B cell (primary cell): ENCODE data around the gene ACMSD. TPM values are rescaled to one million over a fixed set of nuclear protein-coding genes. Genes with fewer than 3 reads are reported as not detected.

ENCODE experiments used
- ATAC-seq: fragments of 200-7000 bp; cut with Tn5 transposase; one replicate; pipeline ENCODE4 v1.10.0; 2021; ENCODE audit warnings: low read depth, mild to moderate bottlenecking, moderate number of reproducible peaks, moderate library complexity
- CTCF ChIA-PET: fragments of 350-600 bp; sonication (Branson Sonifier 250); formaldehyde crosslinking; loops from one replicate; lab custom pipeline; 2021; ENCODE audit warnings: antibody characterized with exemption, inconsistent platforms; lab: Charles Lee
- POLR2A ChIA-PET: fragments of 350-600 bp; sonication (Branson Sonifier 250); formaldehyde crosslinking; loops from one replicate; lab custom pipeline; 2021; ENCODE audit warnings: antibody characterized with exemption; lab: Charles Lee
- DNase-seq: peaks from one replicate; pipeline ENCODE4 v3.0.0; 2013
- H2AFZ ChIP-seq: 2 replicates; pipeline ENCODE4 v1.6.1; 2012; ENCODE audit warnings: mild to moderate bottlenecking, low read depth, low read length; ENCODE audit not compliant: insufficient read depth, poor library complexity, severe bottlenecking
- H3K27ac ChIP-seq, 2 donors: 1 replicate in 1 of 2; 2 replicates in 1 of 2; pipeline ENCODE4 v1.5.1; 2012 to 2013; ENCODE audit warnings: low read length in 2 of 2, mild to moderate bottlenecking in 2 of 2, moderate library complexity in 1 of 2
- H3K27me3 ChIP-seq, 4 experiments: fragments of 200-600 bp in 1 of 4; sonication (generic) in 1 of 4; replicated peaks in 1 of 4; 1 replicate in 2 of 4; 2 replicates in 2 of 4; pipeline versions ENCODE4 v1.6.1 to v1.7.0; 2013 to 2016; ENCODE audit warnings: low read length in 3 of 4, mild to moderate bottlenecking in 2 of 4, mixed read lengths in 1 of 4, moderate library complexity in 1 of 4; ENCODE audit not compliant: insufficient read depth in 4 of 4, control insufficient read depth in 3 of 4; ENCODE audit errors: control extremely low read depth in 1 of 4
- H3K36me3 ChIP-seq, 2 experiments: replicated peaks in 1 of 2; 1 replicate in 1 of 2; 2 replicates in 1 of 2; pipeline versions ENCODE4 v1.6.1 to v1.7.1; 2013; ENCODE audit warnings: low read length in 1 of 2; ENCODE audit not compliant: insufficient read depth in 2 of 2, control insufficient read depth in 1 of 2; ENCODE audit errors: control extremely low read depth in 1 of 2, extremely low read depth in 1 of 2
- H3K4me1 ChIP-seq, 2 donors: fragments of 200-600 bp in 1 of 2; sonication (generic) in 1 of 2; 1 replicate in 1 of 2; 2 replicates in 1 of 2; pipeline versions ENCODE4 v1.5.1 to v1.6.1; 2013 to 2017; ENCODE audit warnings: low read length in 2 of 2; ENCODE audit not compliant: control insufficient read depth in 2 of 2, insufficient read depth in 2 of 2
- H3K4me2 ChIP-seq: replicated peaks from 2 replicates; pipeline ENCODE3; 2012; ENCODE audit warnings: mild to moderate bottlenecking, low read depth, low read length; ENCODE audit not compliant: poor library complexity, severe bottlenecking
- H3K4me3 ChIP-seq, 5 experiments: fragments of 200-600 bp in 1 of 5; sonication (generic) in 1 of 5; 1 replicate in 3 of 5; 2 replicates in 2 of 5; pipeline versions ENCODE4 v1.5.1 to v1.7.0; 2011 to 2016; ENCODE audit warnings: low read length in 4 of 5, mild to moderate bottlenecking in 4 of 5, low read depth in 2 of 5, control low read depth in 1 of 5, moderate library complexity in 1 of 5; ENCODE audit not compliant: insufficient read depth in 1 of 5; ENCODE audit errors: control extremely low read depth in 1 of 5, extremely low read depth in 1 of 5
- H3K79me2 ChIP-seq: fragments of 200-600 bp; sonication (generic); one replicate; pipeline ENCODE4 v1.6.0; 2016; ENCODE audit warnings: low read length; ENCODE audit not compliant: control insufficient read depth, insufficient read depth
- H3K9ac ChIP-seq: fragments of 200-600 bp; sonication (generic); 2 replicates; pipeline ENCODE4 v1.6.1; 2017; ENCODE audit warnings: mild to moderate bottlenecking, low read length, moderate library complexity
- H3K9me3 ChIP-seq, 3 donors: one replicate each; pipeline versions ENCODE4 v1.6.1 to v1.7.1; 2013; ENCODE audit warnings: low read length in 2 of 3; ENCODE audit not compliant: control insufficient read depth in 2 of 3, insufficient read depth in 1 of 3; ENCODE audit errors: control extremely low read depth in 1 of 3
- H4K20me1 ChIP-seq: 2 replicates; pipeline ENCODE4 v1.6.0; 2012; ENCODE audit warnings: mild to moderate bottlenecking, low read length; ENCODE audit not compliant: insufficient read depth, control insufficient read depth, poor library complexity, severe bottlenecking
- H3K27ac Mint-ChIP-seq: one replicate; pipeline ENCODE4 v1.8.0; 2021; ENCODE audit warnings: mixed read lengths
- H3K27me3 Mint-ChIP-seq: one replicate; pipeline ENCODE4 v1.8.0; 2021; ENCODE audit warnings: mixed read lengths
- H3K4me1 Mint-ChIP-seq: one replicate; pipeline ENCODE4 v1.8.0; 2021; ENCODE audit warnings: mixed read lengths
- H3K4me3 Mint-ChIP-seq: one replicate; pipeline ENCODE4 v1.8.0; 2021; ENCODE audit warnings: mixed read lengths
- H3K9me3 Mint-ChIP-seq: one replicate; pipeline ENCODE4 v1.8.0; 2022; ENCODE audit warnings: mixed read lengths; ENCODE audit not compliant: insufficient read depth
- CTCF ChIP-seq: fragments of 200-600 bp; IDR thresholded peaks from one replicate; pipeline ENCODE4 v1.8.0; 2022; ENCODE audit warnings: antibody characterized with exemption, mild to moderate bottlenecking
- EZH2 ChIP-seq: IDR thresholded peaks from 2 replicates; pipeline ENCODE4 v1.6.1; 2012; ENCODE audit warnings: borderline replicate concordance, low read depth, mild to moderate bottlenecking, moderate library complexity, low read length; ENCODE audit not compliant: insufficient read depth, poor library complexity, severe bottlenecking
- WGBS: methylation state at CpG from one replicate; pipeline ENCODE4 v1.1.5; 2013; ENCODE audit warnings: missing lambda C conversion rate; ENCODE audit not compliant: insufficient coverage; 5-methylcytosine and 5-hydroxymethylcytosine counted together
- intact Hi-C: fragments of 100-400 bp; cut with micrococcal nuclease; formaldehyde crosslinking; loops from one replicate; pipeline ENCODE4 v1.10.0; 2022
- polyA plus RNA-seq: library from polyadenylated mRNA; depleted of rRNA; stranded (reverse); fragments of >200 nt; gene quantifications from 2 replicates; pipeline ENCODE4 v1.2.3, GENCODE V29; 2012
- total RNA-seq, 2 donors: library from RNA; stranded (reverse); fragments of 120-200 nt in 1 of 2; gene quantifications; 1 replicate in 1 of 2; 2 replicates in 1 of 2; pipeline versions ENCODE4 v1.2.3 to v1.2.4, GENCODE V29; 2013 to 2022

ACMSD gene
- total and polyA plus RNA-seq, 2 donors (not counting 1 experiment from before 2014, with no cell fraction given), result not detected

GRCh38 chr2:134882773-134883172 lies 44.4 kb downstream of the ACMSD start:
- no peak overlapping the region for H3K4me3 ChIP-seq
- peaks cover 1 to 11% (median 6%) of the 10 kb centered on the region in 3 donors for H3K9me3 ChIP-seq
- Mint-ChIP-seq H3K27ac (no peak overlapping the region), H3K27me3 (no peaks in the 10 kb centered on the region), H3K4me3 (no peak overlapping the region), H3K9me3 (peaks cover 9% of the 10 kb centered on the region), H3K4me1 (no peaks in the 10 kb centered on the region)
- TF ChIP-seq CTCF (no peak), EZH2 (no peak)
- no peak for DNase-seq
- no peak for ATAC-seq
- intact Hi-C loops, result no loop called here
- H3K4me2 ChIP-seq, result no peak overlapping the region
- H2AFZ ChIP-seq, result no peak overlapping the region
- H3K79me2 ChIP-seq, result no peaks in the 10 kb centered on the region
- no peak overlapping the region for H3K27ac ChIP-seq
- no peaks in the 10 kb centered on the region for H3K36me3 ChIP-seq
- CTCF ChIA-PET, result interaction anchor here (0.9 kb wide), 1 partner anchor 12 kb away, joined by 3 read pairs; no protein-coding TSS in a partner anchor
- POLR2A ChIA-PET, result no interaction called here
- H3K4me1 ChIP-seq, result no peaks in the 10 kb centered on the region
- H4K20me1 ChIP-seq, result no peaks in the 10 kb centered on the region
- no peak overlapping the region for H3K9ac ChIP-seq
- no peaks in the 10 kb centered on the region for H3K27me3 ChIP-seq

GRCh38 chr2:134883552-134884293 lies 45.3 kb downstream of the ACMSD start:
- Histone ChIP-seq H4K20me1 (no peaks in the 10 kb centered on the region), H3K9ac (no peak overlapping the region), H3K4me2 (no peak overlapping the region), H3K9me3 (peaks cover 0 to 3% (median 1%) of the 10 kb centered on the region in 3 donors), H3K4me1 (no peaks in the 10 kb centered on the region), H3K27me3 (no peaks in the 10 kb centered on the region), H3K4me3 (no peak overlapping the region), H2AFZ (no peak overlapping the region), H3K79me2 (no peaks in the 10 kb centered on the region), H3K36me3 (no peaks in the 10 kb centered on the region), H3K27ac (no peak overlapping the region)
- H3K27ac Mint-ChIP-seq, result no peak overlapping the region
- ChIA-PET POLR2A (no interaction called here), CTCF (no interaction called here)
- peaks cover 4% of the 10 kb centered on the region for H3K9me3 Mint-ChIP-seq
- TF ChIP-seq CTCF (no peak), EZH2 (no peak)
- no peak overlapping the region for H3K4me3 Mint-ChIP-seq
- ATAC-seq, result no peak
- no peak for DNase-seq
- H3K4me1 Mint-ChIP-seq, result no peaks in the 10 kb centered on the region
- no peaks in the 10 kb centered on the region for H3K27me3 Mint-ChIP-seq
- 100% methylated on average over 1 of the region's 3 CpGs for WGBS
- intact Hi-C loops, result no loop called here
